ENCODE data around the gene DNMT1.

DNMT1 gene

DNA sequence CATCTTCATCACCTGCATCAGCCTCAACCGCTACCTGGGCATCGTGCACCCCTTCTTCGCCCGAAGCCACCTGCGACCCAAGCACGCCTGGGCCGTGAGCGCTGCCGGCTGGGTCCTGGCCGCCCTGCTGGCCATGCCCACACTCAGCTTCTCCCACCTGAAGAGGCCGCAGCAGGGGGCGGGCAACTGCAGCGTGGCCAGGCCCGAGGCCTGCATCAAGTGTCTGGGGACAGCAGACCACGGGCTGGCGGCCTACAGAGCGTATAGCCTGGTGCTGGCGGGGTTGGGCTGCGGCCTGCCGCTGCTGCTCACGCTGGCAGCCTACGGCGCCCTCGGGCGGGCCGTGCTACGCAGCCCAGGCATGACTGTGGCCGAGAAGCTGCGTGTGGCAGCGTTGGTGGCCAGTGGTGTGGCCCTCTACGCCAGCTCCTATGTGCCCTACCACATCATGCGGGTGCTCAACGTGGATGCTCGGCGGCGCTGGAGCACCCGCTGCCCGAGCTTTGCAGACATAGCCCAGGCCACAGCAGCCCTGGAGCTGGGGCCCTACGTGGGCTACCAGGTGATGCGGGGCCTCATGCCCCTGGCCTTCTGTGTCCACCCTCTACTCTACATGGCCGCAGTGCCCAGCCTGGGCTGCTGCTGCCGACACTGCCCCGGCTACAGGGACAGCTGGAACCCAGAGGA is 80.6 kb downstream of the DNMT1 start:
- Histone ChIP-seq H3K79me1 (ENCODE audit: low read length) (peaks cover 9% of the 10 kb centered on the region), H3K4ac (ENCODE audit: low read depth, low read length) (no peak overlapping the region), H3K27ac (ENCODE audit: low read depth, low read length) (no peak overlapping the region), H2BK15ac (replicated peaks; ENCODE audit: low read depth) (no peak overlapping the region), H3K18ac (ENCODE audit: low read length) (no peak overlapping the region), H3K9ac (ENCODE audit: low read length) (no peak overlapping the region), H3K4me3 (ENCODE audit: low read length) (no peak overlapping the region), H3K23ac (ENCODE audit: low read length) (no peak overlapping the region), H4K5ac (ENCODE audit: low read length) (no peak overlapping the region), H3K27me3 (ENCODE audit: insufficient read depth, low read length, poor library complexity) (no peaks in the 10 kb centered on the region), H4K8ac (ENCODE audit: low read depth, low read length) (no peak overlapping the region), H3K4me1 (ENCODE audit: control insufficient read depth, low read depth, low read length) (peaks cover 1% of the 10 kb centered on the region), H3K4me2 (ENCODE audit: low read length) (no peak overlapping the region), H2BK5ac (ENCODE audit: low read length) (no peak overlapping the region), H2BK120ac (ENCODE audit: low read depth, low read length) (no peak overlapping the region), H2AK5ac (ENCODE audit: low read length) (no peak overlapping the region), H3K56ac (ENCODE audit: low read length) (no peak overlapping the region), H3K36me3 (ENCODE audit: control insufficient read depth, insufficient read depth, low read length) (peaks cover 21% of the 10 kb centered on the region), H3K79me2 (ENCODE audit: control insufficient read depth, insufficient read depth, low read length) (peaks cover 6% of the 10 kb centered on the region)
- DNase-seq: peak; percentile 36
- no CpG with 5 or more reads among the region's 43 CpGs for WGBS (ENCODE audit: extremely low coverage, insufficient coverage, low lambda C conversion rate)

DNA sequence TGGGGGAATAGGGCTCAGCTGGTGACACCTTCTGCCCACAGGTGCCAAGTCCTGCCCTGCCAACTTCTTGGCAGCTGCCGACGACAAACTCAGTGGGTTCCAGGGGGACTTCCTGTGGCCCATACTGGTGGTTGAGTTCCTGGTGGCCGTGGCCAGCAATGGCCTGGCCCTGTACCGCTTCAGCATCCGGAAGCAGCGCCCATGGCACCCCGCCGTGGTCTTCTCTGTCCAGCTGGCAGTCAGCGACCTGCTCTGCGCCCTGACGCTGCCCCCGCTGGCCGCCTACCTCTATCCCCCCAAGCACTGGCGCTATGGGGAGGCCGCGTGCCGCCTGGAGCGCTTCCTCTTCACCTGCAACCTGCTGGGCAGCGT is 81.2 kb downstream of the DNMT1 start:
- H3K79me2 ChIP-seq (ENCODE audit: control insufficient read depth, insufficient read depth, low read length): peaks cover under 1% of the 10 kb centered on the region
- H3K79me1 ChIP-seq (ENCODE audit: low read length): peaks cover 4% of the 10 kb centered on the region
- no peak overlapping the region for H4K8ac ChIP-seq (ENCODE audit: low read depth, low read length)
- no peak overlapping the region for H3K4me2 ChIP-seq (ENCODE audit: low read length)
- no peak overlapping the region for H3K4me3 ChIP-seq (ENCODE audit: low read length)
- H3K4ac ChIP-seq (ENCODE audit: low read depth, low read length): no peak overlapping the region
- H2BK5ac ChIP-seq (ENCODE audit: low read length): no peak overlapping the region
- no peak overlapping the region for H4K5ac ChIP-seq (ENCODE audit: low read length)
- no CpG with 5 or more reads among the region's 19 CpGs for WGBS (ENCODE audit: extremely low coverage, insufficient coverage, low lambda C conversion rate)
- H2AK5ac ChIP-seq (ENCODE audit: low read length): no peak overlapping the region
- peak; percentile 26 for DNase-seq
- H3K4me1 ChIP-seq (ENCODE audit: control insufficient read depth, low read depth, low read length): no peaks in the 10 kb centered on the region
- peaks cover 21% of the 10 kb centered on the region for H3K36me3 ChIP-seq (ENCODE audit: control insufficient read depth, insufficient read depth, low read length)
- H3K23ac ChIP-seq (ENCODE audit: low read length): no peak overlapping the region
- no peak overlapping the region for H3K18ac ChIP-seq (ENCODE audit: low read length)
- no peaks in the 10 kb centered on the region for H3K27me3 ChIP-seq (ENCODE audit: insufficient read depth, low read length, poor library complexity)
- H3K27ac ChIP-seq (ENCODE audit: low read depth, low read length): no peak overlapping the region
- no peak overlapping the region for H2BK120ac ChIP-seq (ENCODE audit: low read depth, low read length)
- H2BK15ac ChIP-seq (replicated peaks; ENCODE audit: low read depth): no peak overlapping the region
- H3K9ac ChIP-seq (ENCODE audit: low read length): no peak overlapping the region
- no peak overlapping the region for H3K56ac ChIP-seq (ENCODE audit: low read length)

DNA sequence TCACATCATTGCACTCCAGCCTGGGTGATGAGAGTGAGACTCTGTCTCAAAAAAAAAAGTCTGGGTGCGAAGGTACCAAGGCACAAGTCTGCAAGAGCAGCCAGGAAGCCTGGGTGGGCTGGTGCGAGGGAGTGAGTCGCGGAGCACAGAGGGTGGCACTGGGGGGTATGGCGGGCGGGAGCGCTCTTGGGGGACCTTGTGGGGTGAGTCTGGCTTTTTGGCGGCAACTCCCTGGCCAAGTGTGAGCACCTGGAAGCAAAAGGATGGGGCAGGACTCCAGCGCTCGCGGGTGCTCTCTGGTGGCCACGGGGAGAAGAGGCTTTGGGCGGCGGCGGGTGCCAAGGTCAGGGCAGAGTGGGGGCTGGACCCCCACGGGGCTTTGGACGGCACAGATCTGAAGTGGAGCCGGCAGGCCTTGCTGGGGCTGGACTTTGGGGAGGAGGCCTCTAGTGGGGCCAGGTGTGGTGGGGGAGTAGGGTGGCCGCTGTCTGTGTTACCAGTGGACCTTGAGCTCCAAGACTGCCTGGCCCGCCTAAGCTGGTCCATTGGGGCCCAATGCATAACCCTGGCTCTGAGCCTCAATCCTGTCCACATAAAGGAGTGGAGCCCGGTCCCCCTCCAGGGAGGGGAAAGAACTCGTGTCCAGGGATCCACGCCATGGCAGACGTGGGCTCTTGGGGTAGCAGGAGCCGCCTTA is 81.7 kb downstream of the DNMT1 start:
- Histone ChIP-seq H3K4me2 (ENCODE audit: low read length) (no peak overlapping the region), H3K79me1 (ENCODE audit: low read length) (peaks cover 5% of the 10 kb centered on the region), H3K27me3 (ENCODE audit: insufficient read depth, low read length, poor library complexity) (no peaks in the 10 kb centered on the region), H2AK5ac (ENCODE audit: low read length) (no peak overlapping the region), H3K27ac (ENCODE audit: low read depth, low read length) (no peak overlapping the region), H3K79me2 (ENCODE audit: control insufficient read depth, insufficient read depth, low read length) (peaks cover 3% of the 10 kb centered on the region), H3K23ac (ENCODE audit: low read length) (no peak overlapping the region), H2BK5ac (ENCODE audit: low read length) (no peak overlapping the region), H3K4me1 (ENCODE audit: control insufficient read depth, low read depth, low read length) (no peaks in the 10 kb centered on the region), H3K56ac (ENCODE audit: low read length) (no peak overlapping the region), H4K8ac (ENCODE audit: low read depth, low read length) (no peak overlapping the region), H3K36me3 (ENCODE audit: control insufficient read depth, insufficient read depth, low read length) (peaks cover 24% of the 10 kb centered on the region), H3K18ac (ENCODE audit: low read length) (no peak overlapping the region), H4K5ac (ENCODE audit: low read length) (no peak overlapping the region), H2BK15ac (replicated peaks; ENCODE audit: low read depth) (no peak overlapping the region), H3K4ac (ENCODE audit: low read depth, low read length) (no peak overlapping the region), H3K4me3 (ENCODE audit: low read length) (no peak overlapping the region), H2BK120ac (ENCODE audit: low read depth, low read length) (no peak overlapping the region), H3K9ac (ENCODE audit: low read length) (no peak overlapping the region)
- peak; percentile 78 for DNase-seq
- WGBS (ENCODE audit: extremely low coverage, insufficient coverage, low lambda C conversion rate): no CpG with 5 or more reads among the region's 25 CpGs

DNA sequence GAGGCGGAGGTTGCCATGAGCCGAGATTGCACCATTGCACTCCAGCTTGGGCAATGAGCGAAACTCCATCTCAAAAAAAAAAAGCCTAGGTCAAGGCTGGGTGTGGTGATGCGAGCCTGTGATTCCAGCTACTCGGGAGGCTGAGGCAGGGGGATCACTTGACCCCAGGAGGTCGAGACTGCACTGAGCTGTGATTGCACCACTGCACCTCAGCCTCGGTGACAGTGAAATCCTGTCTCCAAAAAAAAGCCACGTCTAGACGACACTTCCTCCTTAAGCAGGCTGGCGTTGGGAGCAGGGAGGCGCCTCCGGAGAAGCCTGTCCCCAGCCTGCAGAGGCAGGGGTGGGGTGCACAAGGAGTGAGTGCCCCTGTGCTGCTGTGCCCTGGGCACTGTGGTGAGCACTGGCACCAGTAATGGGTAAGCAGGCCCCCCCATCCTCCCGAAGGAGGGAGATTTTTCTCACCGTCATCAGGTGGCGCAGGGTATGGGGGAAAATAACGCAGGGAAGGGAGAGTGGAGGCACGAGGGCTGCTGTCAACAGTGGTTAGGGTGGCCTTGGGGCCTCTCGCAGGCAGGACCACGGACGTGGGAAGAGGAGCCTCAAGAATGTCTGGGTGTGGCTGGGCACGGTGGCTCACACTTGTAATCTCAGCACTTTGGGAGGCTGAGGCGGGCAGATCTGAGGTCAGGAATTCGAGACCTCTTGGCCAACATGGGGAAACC is 82.6 kb downstream of the DNMT1 start:
- Histone ChIP-seq H3K36me3 (ENCODE audit: control insufficient read depth, insufficient read depth, low read length) (peaks cover 25% of the 10 kb centered on the region), H4K5ac (ENCODE audit: low read length) (no peak overlapping the region), H3K4me2 (ENCODE audit: low read length) (no peak overlapping the region), H3K18ac (ENCODE audit: low read length) (no peak overlapping the region), H3K23ac (ENCODE audit: low read length) (no peak overlapping the region), H3K4me3 (ENCODE audit: low read length) (no peak overlapping the region), H3K27ac (ENCODE audit: low read depth, low read length) (no peak overlapping the region), H3K4me1 (ENCODE audit: control insufficient read depth, low read depth, low read length) (no peaks in the 10 kb centered on the region), H3K27me3 (ENCODE audit: insufficient read depth, low read length, poor library complexity) (no peaks in the 10 kb centered on the region), H3K79me1 (ENCODE audit: low read length) (peaks cover 12% of the 10 kb centered on the region), H3K9ac (ENCODE audit: low read length) (no peak overlapping the region), H2AK5ac (ENCODE audit: low read length) (no peak overlapping the region), H2BK120ac (ENCODE audit: low read depth, low read length) (no peak overlapping the region), H4K8ac (ENCODE audit: low read depth, low read length) (no peak overlapping the region), H3K4ac (ENCODE audit: low read depth, low read length) (no peak overlapping the region), H2BK5ac (ENCODE audit: low read length) (no peak overlapping the region), H2BK15ac (replicated peaks; ENCODE audit: low read depth) (no peak overlapping the region), H3K56ac (ENCODE audit: low read length) (no peak overlapping the region), H3K79me2 (ENCODE audit: control insufficient read depth, insufficient read depth, low read length) (peaks cover 11% of the 10 kb centered on the region)
- peak; percentile 38 for DNase-seq
- WGBS (ENCODE audit: extremely low coverage, insufficient coverage, low lambda C conversion rate): no CpG with 5 or more reads among the region's 23 CpGs

DNA sequence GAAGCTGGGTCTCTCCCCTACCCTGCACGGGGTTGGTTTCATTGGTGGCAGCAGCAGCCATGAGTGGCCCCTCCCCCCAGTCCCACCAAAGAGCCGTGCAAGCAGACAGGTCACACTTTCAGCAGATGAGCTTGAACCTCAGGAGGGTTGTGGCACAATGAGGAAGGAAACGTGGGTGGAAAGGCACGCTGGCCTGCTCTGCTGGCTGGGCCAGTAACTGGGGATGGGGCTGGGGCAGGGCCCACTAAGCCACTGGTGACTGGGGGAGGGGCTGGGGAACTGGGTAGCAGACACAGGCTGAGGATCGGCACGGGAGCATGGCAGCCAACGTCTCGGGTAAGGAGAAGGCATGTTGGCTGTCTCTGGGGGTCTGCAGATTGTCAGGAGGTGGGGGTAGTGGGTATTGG is 83.3 kb downstream of the DNMT1 start, which contains the start of gene P2RY11:
Gene P2RY11, plus strand, starts transcription at position 289 of the 407 bp plus-strand sequence. Its CDS starts 29 bp downstream, at position 318.
- Histone ChIP-seq H3K4me2 (ENCODE audit: low read length) (no peak within 1 kb of the TSS), H3K27ac (ENCODE audit: low read depth, low read length) (no peak within 1 kb of the TSS), H3K79me1 (ENCODE audit: low read length) (peaks cover 15% of the 10 kb centered on the region), H3K36me3 (ENCODE audit: control insufficient read depth, insufficient read depth, low read length) (peaks cover 22% of the 10 kb centered on the region), H3K4me3 (ENCODE audit: low read length) (no peak within 1 kb of the TSS), H3K27me3 (ENCODE audit: insufficient read depth, low read length, poor library complexity) (no peaks in the 10 kb centered on the region), H3K9ac (ENCODE audit: low read length) (no peak within 1 kb of the TSS), H3K23ac (ENCODE audit: low read length) (no peak within 1 kb of the TSS), H3K79me2 (ENCODE audit: control insufficient read depth, insufficient read depth, low read length) (peaks cover 19% of the 10 kb centered on the region), H3K4ac (ENCODE audit: low read depth, low read length) (no peak within 1 kb of the TSS), H3K18ac (ENCODE audit: low read length) (no peak within 1 kb of the TSS), H2BK15ac (replicated peaks; ENCODE audit: low read depth) (no peak within 1 kb of the TSS), H4K8ac (ENCODE audit: low read depth, low read length) (no peak within 1 kb of the TSS), H2BK5ac (ENCODE audit: low read length) (no peak within 1 kb of the TSS), H2AK5ac (ENCODE audit: low read length) (no peak within 1 kb of the TSS), H4K5ac (ENCODE audit: low read length) (no peak within 1 kb of the TSS), H3K4me1 (ENCODE audit: control insufficient read depth, low read depth, low read length) (no peaks in the 10 kb centered on the region), H2BK120ac (ENCODE audit: low read depth, low read length) (no peak within 1 kb of the TSS), H3K56ac (ENCODE audit: low read length) (no peak within 1 kb of the TSS)
- WGBS (ENCODE audit: extremely low coverage, insufficient coverage, low lambda C conversion rate): no CpG with 5 or more reads among the region's 8 CpGs
- no peak for DNase-seq

All from mesendoderm (in vitro differentiated cells).